ENCODE data around the gene LRP8. TPM values are rescaled to one million over a fixed set of nuclear protein-coding genes. Genes with fewer than 3 reads are reported as not detected.

The LRP8 gene
- total and polyA plus RNA-seq, 2 experiments from 2014 or later, result 27.8 to 71.1 TPM

DNA sequence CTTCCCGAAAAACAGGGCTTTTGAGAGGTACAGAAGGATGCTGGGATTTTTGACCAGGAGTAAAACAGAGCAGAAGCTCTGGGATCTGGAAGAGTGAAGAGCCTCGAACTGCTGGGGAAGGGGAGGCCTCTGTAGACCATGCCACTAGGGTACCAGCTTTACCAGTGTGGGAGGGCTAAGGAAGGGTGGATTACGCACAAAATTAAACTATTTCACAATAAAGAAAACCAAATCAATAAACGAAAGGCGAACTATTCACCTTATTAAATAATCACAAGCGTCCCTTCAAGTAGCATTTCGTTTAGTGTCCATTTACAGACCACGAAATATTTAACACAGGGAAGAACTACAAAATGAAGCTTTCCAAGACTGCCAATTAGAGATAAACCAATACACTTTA, 108.2 kb downstream of the LRP8 start:
- Histone ChIP-seq H2AFZ (peak overlapping the region; percentile 70; the same call in 1 of the 2 replicates), H3K27ac (ENCODE audit: low read depth) (0 out of 2 replicates have a peak overlapping the region, but pooled peaks have one; percentile 67), H3K36me3 (ENCODE audit: insufficient read depth) (no peaks in the 10 kb centered on the region), H3K4me1 (ENCODE audit: insufficient read depth) (peaks cover 7% of the 10 kb centered on the region), H3K27me3 (ENCODE audit: insufficient read depth) (no peaks in the 10 kb centered on the region), H3K9me2 (ENCODE audit: insufficient read depth) (no peaks in the 10 kb centered on the region), H4K20me1 (replicated peaks; ENCODE audit: insufficient read depth) (no peaks in the 10 kb centered on the region), H3K79me2 (replicated peaks; ENCODE audit: insufficient read depth) (peaks cover 5% of the 10 kb centered on the region; the same call in 1 of the 2 replicates), H3K4me2 (peak overlapping the region; percentile 76), H3K4me3 (peak overlapping the region; percentile 57), H3F3A (replicated peaks; ENCODE audit: low read depth) (no peaks in the 10 kb centered on the region; the same call in 1 of the 2 replicates)
- peak; percentile 5; the same call in 2 of the 3 replicates for ATAC-seq
- Mint-ChIP-seq H3K9me3 (no peaks in the 10 kb centered on the region; the same call in 2 of the 3 replicates), H3K36me3 (ENCODE audit: low read depth) (peaks cover 3% of the 10 kb centered on the region; the same call in 2 of the 3 replicates), H3K27me3 (ENCODE audit: insufficient read depth, low read depth, poor library complexity) (peaks cover 3% of the 10 kb centered on the region), H3K27ac (0 out of 2 replicates have a peak overlapping the region, but pooled peaks have one; percentile 45), H3K4me3 (peak overlapping the region; percentile 93), H3K4me1 (peaks cover 15% of the 10 kb centered on the region)
- TF ChIP-seq ZNF331 (CRISPR knock-in tag; IDR thresholded peaks at IDR 0.05; ENCODE audit: low read depth) (no peak), NANOG (IDR thresholded peaks at IDR 0.05; ENCODE audit: borderline replicate concordance) (no peak), EZH2phosphoT487 (IDR thresholded peaks at IDR 0.05; ENCODE audit: unreplicated experiment) (no peak), EZH2 (IDR thresholded peaks at IDR 0.05; ENCODE audit: low read depth, unreplicated experiment) (no peak), ZNF114 (CRISPR knock-in tag; IDR thresholded peaks at IDR 0.05) (no peak), POLR2AphosphoS5 (IDR thresholded peaks at IDR 0.05; ENCODE audit: low read depth) (no peak), CREB1 (CRISPR knock-in tag; IDR thresholded peaks at IDR 0.05; ENCODE audit: low read depth) (no peak), STAT1 (IDR thresholded peaks at IDR 0.05; ENCODE audit: unreplicated experiment) (no peak), JUNB (IDR thresholded peaks at IDR 0.05; ENCODE audit: unreplicated experiment) (no peak)
- TF ChIP-seq, protein P1, sequence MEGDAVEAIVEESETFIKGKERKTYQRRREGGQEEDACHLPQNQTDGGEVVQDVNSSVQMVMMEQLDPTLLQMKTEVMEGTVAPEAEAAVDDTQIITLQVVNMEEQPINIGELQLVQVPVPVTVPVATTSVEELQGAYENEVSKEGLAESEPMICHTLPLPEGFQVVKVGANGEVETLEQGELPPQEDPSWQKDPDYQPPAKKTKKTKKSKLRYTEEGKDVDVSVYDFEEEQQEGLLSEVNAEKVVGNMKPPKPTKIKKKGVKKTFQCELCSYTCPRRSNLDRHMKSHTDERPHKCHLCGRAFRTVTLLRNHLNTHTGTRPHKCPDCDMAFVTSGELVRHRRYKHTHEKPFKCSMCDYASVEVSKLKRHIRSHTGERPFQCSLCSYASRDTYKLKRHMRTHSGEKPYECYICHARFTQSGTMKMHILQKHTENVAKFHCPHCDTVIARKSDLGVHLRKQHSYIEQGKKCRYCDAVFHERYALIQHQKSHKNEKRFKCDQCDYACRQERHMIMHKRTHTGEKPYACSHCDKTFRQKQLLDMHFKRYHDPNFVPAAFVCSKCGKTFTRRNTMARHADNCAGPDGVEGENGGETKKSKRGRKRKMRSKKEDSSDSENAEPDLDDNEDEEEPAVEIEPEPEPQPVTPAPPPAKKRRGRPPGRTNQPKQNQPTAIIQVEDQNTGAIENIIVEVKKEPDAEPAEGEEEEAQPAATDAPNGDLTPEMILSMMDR (conservative IDR thresholded peaks at IDR 0.05; ENCODE audit: low read depth in 2 of 2), result no peak
- TF ChIP-seq, protein P2, sequence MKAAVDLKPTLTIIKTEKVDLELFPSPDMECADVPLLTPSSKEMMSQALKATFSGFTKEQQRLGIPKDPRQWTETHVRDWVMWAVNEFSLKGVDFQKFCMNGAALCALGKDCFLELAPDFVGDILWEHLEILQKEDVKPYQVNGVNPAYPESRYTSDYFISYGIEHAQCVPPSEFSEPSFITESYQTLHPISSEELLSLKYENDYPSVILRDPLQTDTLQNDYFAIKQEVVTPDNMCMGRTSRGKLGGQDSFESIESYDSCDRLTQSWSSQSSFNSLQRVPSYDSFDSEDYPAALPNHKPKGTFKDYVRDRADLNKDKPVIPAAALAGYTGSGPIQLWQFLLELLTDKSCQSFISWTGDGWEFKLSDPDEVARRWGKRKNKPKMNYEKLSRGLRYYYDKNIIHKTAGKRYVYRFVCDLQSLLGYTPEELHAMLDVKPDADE (IDR thresholded peaks at IDR 0.05), result no peak
- TF ChIP-seq, protein P3, sequence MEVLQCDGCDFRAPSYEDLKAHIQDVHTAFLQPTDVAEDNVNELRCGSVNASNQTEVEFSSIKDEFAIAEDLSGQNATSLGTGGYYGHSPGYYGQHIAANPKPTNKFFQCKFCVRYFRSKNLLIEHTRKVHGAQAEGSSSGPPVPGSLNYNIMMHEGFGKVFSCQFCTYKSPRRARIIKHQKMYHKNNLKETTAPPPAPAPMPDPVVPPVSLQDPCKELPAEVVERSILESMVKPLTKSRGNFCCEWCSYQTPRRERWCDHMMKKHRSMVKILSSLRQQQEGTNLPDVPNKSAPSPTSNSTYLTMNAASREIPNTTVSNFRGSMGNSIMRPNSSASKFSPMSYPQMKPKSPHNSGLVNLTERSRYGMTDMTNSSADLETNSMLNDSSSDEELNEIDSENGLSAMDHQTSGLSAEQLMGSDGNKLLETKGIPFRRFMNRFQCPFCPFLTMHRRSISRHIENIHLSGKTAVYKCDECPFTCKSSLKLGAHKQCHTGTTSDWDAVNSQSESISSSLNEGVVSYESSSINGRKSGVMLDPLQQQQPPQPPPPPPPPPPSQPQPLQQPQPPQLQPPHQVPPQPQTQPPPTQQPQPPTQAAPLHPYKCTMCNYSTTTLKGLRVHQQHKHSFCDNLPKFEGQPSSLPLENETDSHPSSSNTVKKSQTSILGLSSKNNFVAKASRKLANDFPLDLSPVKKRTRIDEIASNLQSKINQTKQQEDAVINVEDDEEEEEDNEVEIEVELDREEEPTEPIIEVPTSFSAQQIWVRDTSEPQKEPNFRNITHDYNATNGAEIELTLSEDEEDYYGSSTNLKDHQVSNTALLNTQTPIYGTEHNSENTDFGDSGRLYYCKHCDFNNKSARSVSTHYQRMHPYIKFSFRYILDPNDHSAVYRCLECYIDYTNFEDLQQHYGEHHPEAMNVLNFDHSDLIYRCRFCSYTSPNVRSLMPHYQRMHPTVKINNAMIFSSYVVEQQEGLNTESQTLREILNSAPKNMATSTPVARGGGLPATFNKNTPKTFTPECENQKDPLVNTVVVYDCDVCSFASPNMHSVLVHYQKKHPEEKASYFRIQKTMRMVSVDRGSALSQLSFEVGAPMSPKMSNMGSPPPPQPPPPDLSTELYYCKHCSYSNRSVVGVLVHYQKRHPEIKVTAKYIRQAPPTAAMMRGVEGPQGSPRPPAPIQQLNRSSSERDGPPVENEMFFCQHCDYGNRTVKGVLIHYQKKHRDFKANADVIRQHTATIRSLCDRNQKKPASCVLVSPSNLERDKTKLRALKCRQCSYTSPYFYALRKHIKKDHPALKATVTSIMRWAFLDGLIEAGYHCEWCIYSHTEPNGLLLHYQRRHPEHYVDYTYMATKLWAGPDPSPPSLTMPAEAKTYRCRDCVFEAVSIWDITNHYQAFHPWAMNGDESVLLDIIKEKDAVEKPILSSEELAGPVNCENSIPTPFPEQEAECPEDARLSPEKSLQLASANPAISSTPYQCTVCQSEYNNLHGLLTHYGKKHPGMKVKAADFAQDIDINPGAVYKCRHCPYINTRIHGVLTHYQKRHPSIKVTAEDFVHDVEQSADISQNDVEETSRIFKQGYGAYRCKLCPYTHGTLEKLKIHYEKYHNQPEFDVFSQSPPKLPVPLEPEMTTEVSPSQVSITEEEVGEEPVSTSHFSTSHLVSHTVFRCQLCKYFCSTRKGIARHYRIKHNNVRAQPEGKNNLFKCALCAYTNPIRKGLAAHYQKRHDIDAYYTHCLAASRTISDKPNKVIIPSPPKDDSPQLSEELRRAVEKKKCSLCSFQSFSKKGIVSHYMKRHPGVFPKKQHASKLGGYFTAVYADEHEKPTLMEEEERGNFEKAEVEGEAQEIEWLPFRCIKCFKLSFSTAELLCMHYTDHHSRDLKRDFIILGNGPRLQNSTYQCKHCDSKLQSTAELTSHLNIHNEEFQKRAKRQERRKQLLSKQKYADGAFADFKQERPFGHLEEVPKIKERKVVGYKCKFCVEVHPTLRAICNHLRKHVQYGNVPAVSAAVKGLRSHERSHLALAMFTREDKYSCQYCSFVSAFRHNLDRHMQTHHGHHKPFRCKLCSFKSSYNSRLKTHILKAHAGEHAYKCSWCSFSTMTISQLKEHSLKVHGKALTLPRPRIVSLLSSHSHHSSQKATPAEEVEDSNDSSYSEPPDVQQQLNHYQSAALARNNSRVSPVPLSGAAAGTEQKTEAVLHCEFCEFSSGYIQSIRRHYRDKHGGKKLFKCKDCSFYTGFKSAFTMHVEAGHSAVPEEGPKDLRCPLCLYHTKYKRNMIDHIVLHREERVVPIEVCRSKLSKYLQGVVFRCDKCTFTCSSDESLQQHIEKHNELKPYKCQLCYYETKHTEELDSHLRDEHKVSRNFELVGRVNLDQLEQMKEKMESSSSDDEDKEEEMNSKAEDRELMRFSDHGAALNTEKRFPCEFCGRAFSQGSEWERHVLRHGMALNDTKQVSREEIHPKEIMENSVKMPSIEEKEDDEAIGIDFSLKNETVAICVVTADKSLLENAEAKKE (CRISPR knock-in tag; IDR thresholded peaks at IDR 0.05), result no peak
- TF ChIP-seq, protein P4, sequence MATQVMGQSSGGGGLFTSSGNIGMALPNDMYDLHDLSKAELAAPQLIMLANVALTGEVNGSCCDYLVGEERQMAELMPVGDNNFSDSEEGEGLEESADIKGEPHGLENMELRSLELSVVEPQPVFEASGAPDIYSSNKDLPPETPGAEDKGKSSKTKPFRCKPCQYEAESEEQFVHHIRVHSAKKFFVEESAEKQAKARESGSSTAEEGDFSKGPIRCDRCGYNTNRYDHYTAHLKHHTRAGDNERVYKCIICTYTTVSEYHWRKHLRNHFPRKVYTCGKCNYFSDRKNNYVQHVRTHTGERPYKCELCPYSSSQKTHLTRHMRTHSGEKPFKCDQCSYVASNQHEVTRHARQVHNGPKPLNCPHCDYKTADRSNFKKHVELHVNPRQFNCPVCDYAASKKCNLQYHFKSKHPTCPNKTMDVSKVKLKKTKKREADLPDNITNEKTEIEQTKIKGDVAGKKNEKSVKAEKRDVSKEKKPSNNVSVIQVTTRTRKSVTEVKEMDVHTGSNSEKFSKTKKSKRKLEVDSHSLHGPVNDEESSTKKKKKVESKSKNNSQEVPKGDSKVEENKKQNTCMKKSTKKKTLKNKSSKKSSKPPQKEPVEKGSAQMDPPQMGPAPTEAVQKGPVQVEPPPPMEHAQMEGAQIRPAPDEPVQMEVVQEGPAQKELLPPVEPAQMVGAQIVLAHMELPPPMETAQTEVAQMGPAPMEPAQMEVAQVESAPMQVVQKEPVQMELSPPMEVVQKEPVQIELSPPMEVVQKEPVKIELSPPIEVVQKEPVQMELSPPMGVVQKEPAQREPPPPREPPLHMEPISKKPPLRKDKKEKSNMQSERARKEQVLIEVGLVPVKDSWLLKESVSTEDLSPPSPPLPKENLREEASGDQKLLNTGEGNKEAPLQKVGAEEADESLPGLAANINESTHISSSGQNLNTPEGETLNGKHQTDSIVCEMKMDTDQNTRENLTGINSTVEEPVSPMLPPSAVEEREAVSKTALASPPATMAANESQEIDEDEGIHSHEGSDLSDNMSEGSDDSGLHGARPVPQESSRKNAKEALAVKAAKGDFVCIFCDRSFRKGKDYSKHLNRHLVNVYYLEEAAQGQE (IDR thresholded peaks at IDR 0.05; ENCODE audit: unreplicated experiment), result no peak
- no peak for DNase-seq (ENCODE audit: low spot score)
